Keratinocyte (primary cell): ENCODE data around the gene TENM3. TPM values are rescaled to one million over a fixed set of nuclear protein-coding genes. Genes with fewer than 3 reads are reported as not detected.

Experiments used
- DNase-seq: peaks from one replicate; pipeline ENCODE4 v3.0.0-alpha.2; 2011; ENCODE audit warnings: low read depth, missing footprints, low spot score
- FAIRE-seq: peaks from 2 replicates; lab custom pipeline; 2011; peaks lifted over from hg19 to GRCh38; lab: Jason Lieb, UNC
- H2AFZ ChIP-seq: 2 replicates; pipeline ENCODE4 v1.6.0; 2012; ENCODE audit warnings: low read length, control low read depth, inconsistent platforms; ENCODE audit not compliant: control insufficient read depth
- H3K27ac ChIP-seq: 2 replicates; pipeline ENCODE4 v1.5.1; 2011; ENCODE audit warnings: low read length; ENCODE audit not compliant: control insufficient read depth, insufficient read depth
- H3K27me3 ChIP-seq: 3 replicates; pipeline ENCODE4 v1.6.0; 2011; ENCODE audit warnings: low read length; ENCODE audit not compliant: control insufficient read depth, insufficient read depth; ENCODE audit errors: extremely low read depth
- H3K36me3 ChIP-seq, 2 experiments: 2 replicates in 1 of 2; 3 replicates in 1 of 2; pipeline ENCODE4 v1.5.1; 2011; ENCODE audit warnings: low read length in 2 of 2, mild to moderate bottlenecking in 1 of 2; ENCODE audit not compliant: control insufficient read depth in 2 of 2, insufficient read depth in 2 of 2; ENCODE audit errors: extremely low read depth in 1 of 2
- H3K4me1 ChIP-seq: 3 replicates; pipeline ENCODE4 v1.5.1; 2011; ENCODE audit warnings: low read length; ENCODE audit not compliant: control insufficient read depth, insufficient read depth; ENCODE audit errors: extremely low read depth
- H3K4me2 ChIP-seq: 3 replicates; pipeline ENCODE4 v1.6.0; 2011; ENCODE audit warnings: low read depth, low read length; ENCODE audit not compliant: control insufficient read depth, insufficient read depth; ENCODE audit errors: extremely low read depth
- H3K4me3 ChIP-seq, 3 experiments: fragments of 200-600 bp in 1 of 3; sonication (generic) in 1 of 3; 2 replicates in 2 of 3; 3 replicates in 1 of 3; pipeline ENCODE4 v1.5.1; 2011 to 2016; ENCODE audit warnings: low read length in 3 of 3, mild to moderate bottlenecking in 3 of 3, control low read depth in 2 of 3, inconsistent platforms in 1 of 3, low read depth in 1 of 3, mixed read lengths in 1 of 3, mixed run types in 1 of 3, moderate library complexity in 1 of 3; ENCODE audit not compliant: control insufficient read depth in 2 of 3, insufficient read depth in 2 of 3; ENCODE audit errors: extremely low read depth in 1 of 3
- H3K79me2 ChIP-seq: 2 replicates; pipeline ENCODE4 v1.6.0; 2012; ENCODE audit warnings: low read length; ENCODE audit not compliant: control insufficient read depth, insufficient read depth
- H3K9ac ChIP-seq: 3 replicates; pipeline ENCODE4 v1.6.0; 2011; ENCODE audit warnings: low read length; ENCODE audit not compliant: control insufficient read depth, insufficient read depth; ENCODE audit errors: extremely low read depth
- H3K9me1 ChIP-seq: 3 replicates; pipeline ENCODE4 v1.6.0; 2011; ENCODE audit warnings: low read length; ENCODE audit not compliant: control insufficient read depth, insufficient read depth; ENCODE audit errors: extremely low read depth
- H3K9me3 ChIP-seq: 2 replicates; pipeline ENCODE4 v1.5.1; 2012; ENCODE audit warnings: low read depth, low read length; ENCODE audit not compliant: control insufficient read depth
- H4K20me1 ChIP-seq: 3 replicates; pipeline ENCODE4 v1.6.0; 2011; ENCODE audit warnings: low read length; ENCODE audit not compliant: control insufficient read depth, insufficient read depth; ENCODE audit errors: extremely low read depth
- EZH2 ChIP-seq: IDR thresholded peaks from one replicate; pipeline ENCODE4 v1.6.1; 2012; ENCODE audit warnings: inconsistent platforms, mild to moderate bottlenecking, low read length, moderate library complexity
- dilution Hi-C: fragments of 300-500 bp; cut with MboI; formaldehyde crosslinking; loops from one replicate; pipeline ENCODE4 v1.7.0; 2020; ENCODE audit warnings: low sequenced_read_pairs; ENCODE audit not compliant: extremely low pct_ligation_motif_present
- polyA plus RNA-seq, 5 experiments: library from polyadenylated mRNA; depleted of rRNA in 3 of 5; stranded (reverse) in 3 of 5; stranded (forward) in 1 of 5; unstranded in 1 of 5; fragments of >200 nt; gene quantifications; 1 replicate in 1 of 5; 2 replicates in 3 of 5; 3 replicates in 1 of 5; pipeline versions ENCODE4 v1.2.1 to v1.2.3, GENCODE V29; 2011 to 2012; ENCODE audit warnings: missing spikeins in 2 of 5, low read depth in 1 of 5, low replicate concordance in 1 of 5
- TF ChIP-seq, protein P1 (sequence below), 3 experiments: IDR thresholded peaks in 1 of 3; conservative IDR thresholded peaks in 1 of 3; optimal IDR thresholded peaks in 1 of 3; 2 replicates in 2 of 3; 3 replicates in 1 of 3; pipeline versions ENCODE3 to v1.5.1; 2011; ENCODE audit warnings: low read length in 3 of 3, mild to moderate bottlenecking in 3 of 3, moderate library complexity in 2 of 3, control low read depth in 1 of 3, inconsistent platforms in 1 of 3; ENCODE audit not compliant: insufficient read depth in 2 of 3; ENCODE audit errors: extremely low read depth in 1 of 3

Gene TENM3
- polyA plus RNA-seq, 1 donor (not counting 4 experiments of a cell fraction or from before 2014, with no cell fraction given), result 17.0 TPM

DNA sequence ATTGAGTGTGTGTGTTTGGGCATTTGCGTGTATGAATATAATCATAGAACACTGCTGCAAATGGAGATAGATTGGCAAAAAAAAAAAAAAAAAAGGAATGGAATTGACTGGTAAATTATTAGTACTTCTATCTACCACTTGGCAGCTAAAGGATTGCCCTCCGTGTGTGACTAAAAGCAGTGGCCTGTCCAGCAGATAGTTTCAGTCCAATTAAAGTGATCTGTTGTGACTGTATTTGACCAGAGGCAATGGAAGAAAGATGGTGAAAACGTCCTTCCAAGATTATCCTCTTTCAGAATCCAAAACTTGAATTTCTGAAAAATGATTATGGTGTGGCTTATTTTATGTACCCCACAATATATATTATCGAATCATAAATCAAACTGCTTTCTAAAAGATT, 19.5 kb upstream of the TENM3 start:
- Histone ChIP-seq H3K4me2 (no peak overlapping the region), H4K20me1 (no peaks in the 10 kb centered on the region), H3K4me3 (no peak overlapping the region), H3K9me1 (no peaks in the 10 kb centered on the region), H3K79me2 (no peaks in the 10 kb centered on the region), H3K27ac (no peak overlapping the region), H3K36me3 (no peaks in the 10 kb centered on the region), H3K27me3 (no peaks in the 10 kb centered on the region), H3K9me3 (no peaks in the 10 kb centered on the region), H2AFZ (no peak overlapping the region), H3K9ac (no peak overlapping the region), H3K4me1 (no peaks in the 10 kb centered on the region)
- TF ChIP-seq, protein P1, sequence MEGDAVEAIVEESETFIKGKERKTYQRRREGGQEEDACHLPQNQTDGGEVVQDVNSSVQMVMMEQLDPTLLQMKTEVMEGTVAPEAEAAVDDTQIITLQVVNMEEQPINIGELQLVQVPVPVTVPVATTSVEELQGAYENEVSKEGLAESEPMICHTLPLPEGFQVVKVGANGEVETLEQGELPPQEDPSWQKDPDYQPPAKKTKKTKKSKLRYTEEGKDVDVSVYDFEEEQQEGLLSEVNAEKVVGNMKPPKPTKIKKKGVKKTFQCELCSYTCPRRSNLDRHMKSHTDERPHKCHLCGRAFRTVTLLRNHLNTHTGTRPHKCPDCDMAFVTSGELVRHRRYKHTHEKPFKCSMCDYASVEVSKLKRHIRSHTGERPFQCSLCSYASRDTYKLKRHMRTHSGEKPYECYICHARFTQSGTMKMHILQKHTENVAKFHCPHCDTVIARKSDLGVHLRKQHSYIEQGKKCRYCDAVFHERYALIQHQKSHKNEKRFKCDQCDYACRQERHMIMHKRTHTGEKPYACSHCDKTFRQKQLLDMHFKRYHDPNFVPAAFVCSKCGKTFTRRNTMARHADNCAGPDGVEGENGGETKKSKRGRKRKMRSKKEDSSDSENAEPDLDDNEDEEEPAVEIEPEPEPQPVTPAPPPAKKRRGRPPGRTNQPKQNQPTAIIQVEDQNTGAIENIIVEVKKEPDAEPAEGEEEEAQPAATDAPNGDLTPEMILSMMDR (optimal IDR thresholded peaks at IDR 0.05 in 1 of 3, IDR thresholded peaks at IDR 0.05 in 1 of 3, conservative IDR thresholded peaks at IDR 0.05 in 1 of 3; ENCODE audit: extremely low read depth in 1 of 3, insufficient read depth in 2 of 3, low read length in 3 of 3), result no peak
- no peak for TF ChIP-seq EZH2
- FAIRE-seq (no peak), DNase-seq (no peak)
- dilution Hi-C loops, result no loop called here

DNA sequence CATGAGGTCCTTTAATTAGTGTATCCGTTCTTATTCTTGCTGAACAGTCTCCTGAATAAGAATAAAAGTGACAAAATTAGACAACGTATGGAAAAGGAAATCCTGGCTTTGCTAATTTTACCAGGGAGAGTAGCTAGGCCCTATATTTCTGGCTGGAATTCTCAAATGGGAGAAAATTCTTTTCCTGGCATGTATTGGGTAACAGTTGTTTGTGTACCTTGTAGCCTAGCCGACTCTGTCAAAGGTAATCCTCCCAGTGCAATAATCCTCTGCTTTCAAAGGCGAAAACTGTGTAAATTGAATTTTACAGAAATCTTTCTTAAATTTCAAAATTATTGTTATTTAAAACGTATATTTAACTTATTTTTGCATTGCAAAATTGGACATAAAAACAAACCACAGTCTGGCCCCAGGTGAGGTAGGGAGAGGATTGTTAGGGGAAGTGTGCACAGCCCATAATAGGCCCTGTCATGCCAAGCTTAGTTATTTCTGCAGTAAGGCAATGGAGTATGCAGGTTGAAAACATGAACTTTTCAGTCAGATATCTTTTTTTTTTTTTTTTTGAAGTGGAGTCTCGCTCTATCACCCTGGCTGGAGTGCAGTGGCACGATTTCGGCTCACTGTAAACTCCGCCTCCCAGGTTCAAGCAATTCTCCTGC, 18.9 kb upstream of the TENM3 start:
- no peak overlapping the region for H2AFZ ChIP-seq
- H3K4me2 ChIP-seq, result no peak overlapping the region
- no peaks in the 10 kb centered on the region for H3K79me2 ChIP-seq
- H3K27ac ChIP-seq, result no peak overlapping the region
- H3K36me3 ChIP-seq, result no peaks in the 10 kb centered on the region
- dilution Hi-C loops, result no loop called here
- DNase-seq (no peak), FAIRE-seq (no peak)
- no peaks in the 10 kb centered on the region for H4K20me1 ChIP-seq
- no peaks in the 10 kb centered on the region for H3K9me3 ChIP-seq
- H3K27me3 ChIP-seq, result no peaks in the 10 kb centered on the region
- no peak for TF ChIP-seq EZH2
- TF ChIP-seq, protein P1 (optimal IDR thresholded peaks at IDR 0.05 in 1 of 3, IDR thresholded peaks at IDR 0.05 in 1 of 3, conservative IDR thresholded peaks at IDR 0.05 in 1 of 3; ENCODE audit: extremely low read depth in 1 of 3, insufficient read depth in 2 of 3, low read length in 3 of 3), result no peak
- no peaks in the 10 kb centered on the region for H3K4me1 ChIP-seq
- no peaks in the 10 kb centered on the region for H3K9me1 ChIP-seq
- H3K4me3 ChIP-seq, result no peak overlapping the region
- no peak overlapping the region for H3K9ac ChIP-seq
